HCEC 1CT (cell line): ENCODE results near the gene NACC1.

ENCODE experiments used
- DNase-seq: peaks from one replicate; pipeline ENCODE4 v3.0.0-alpha.2; 2017

NACC1 gene

DNA sequence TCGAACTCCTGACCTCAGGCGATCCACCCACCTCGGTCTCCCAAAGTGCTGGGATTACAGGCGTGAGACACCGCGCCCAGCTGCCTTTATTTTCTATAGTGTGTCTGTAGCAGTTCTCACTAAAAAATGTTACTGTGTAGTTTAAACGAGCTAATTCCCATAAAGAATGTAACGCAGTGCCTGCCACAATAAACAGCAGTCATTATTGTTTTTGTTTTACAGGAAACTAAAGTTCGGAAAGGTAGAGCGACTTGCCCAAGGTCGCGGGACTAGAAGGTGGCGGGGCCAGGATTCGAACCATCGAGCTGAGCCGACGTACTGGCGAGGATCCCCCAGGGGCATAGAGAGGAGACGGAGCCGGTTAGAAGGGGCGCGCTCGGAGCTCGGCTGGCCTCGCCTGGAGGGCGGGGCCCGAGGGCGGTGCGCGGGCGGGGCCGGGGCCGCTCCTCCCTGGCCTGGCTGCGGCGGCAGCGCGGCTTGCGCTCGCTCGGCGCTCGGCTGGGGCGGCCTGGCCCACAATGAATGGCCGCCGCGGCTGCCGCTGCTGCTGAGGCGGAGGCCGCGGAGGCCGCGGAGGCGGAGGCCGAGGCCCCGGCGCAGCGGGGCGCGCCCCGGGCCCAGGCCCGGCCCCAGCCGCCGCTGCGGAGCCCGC lies at the start of gene NACC1:
NACC1 (plus strand) TSS at position 493 of the 652 bp plus-strand sequence. CDS start 16,944 bp downstream, outside the sequence.
- DNase-seq = peak; percentile 94

- no peak for DNase-seq
Observed at GRCh38 chr19:13069415-13070359, 48.4 kb upstream of the NACC1 start.

- DNase-seq = no peak
Observed at GRCh38 chr19:13070425-13071140, 47.5 kb upstream of the NACC1 start.

GRCh38 chr19:13071444-13072187 lies 46.4 kb upstream of the NACC1 start:
- no peak for DNase-seq

- DNase-seq = no peak
Observed at GRCh38 chr19:13072188-13072908, 45.7 kb upstream of the NACC1 start.

GRCh38 chr19:13073263-13073662 lies 44.8 kb upstream of the NACC1 start:
- DNase-seq = no peak

GRCh38 chr19:13074378-13074777 lies 43.7 kb upstream of the NACC1 start:
- no peak for DNase-seq

GRCh38 chr19:13076320-13076719 lies 41.7 kb upstream of the NACC1 start:
- DNase-seq = no peak

DNA sequence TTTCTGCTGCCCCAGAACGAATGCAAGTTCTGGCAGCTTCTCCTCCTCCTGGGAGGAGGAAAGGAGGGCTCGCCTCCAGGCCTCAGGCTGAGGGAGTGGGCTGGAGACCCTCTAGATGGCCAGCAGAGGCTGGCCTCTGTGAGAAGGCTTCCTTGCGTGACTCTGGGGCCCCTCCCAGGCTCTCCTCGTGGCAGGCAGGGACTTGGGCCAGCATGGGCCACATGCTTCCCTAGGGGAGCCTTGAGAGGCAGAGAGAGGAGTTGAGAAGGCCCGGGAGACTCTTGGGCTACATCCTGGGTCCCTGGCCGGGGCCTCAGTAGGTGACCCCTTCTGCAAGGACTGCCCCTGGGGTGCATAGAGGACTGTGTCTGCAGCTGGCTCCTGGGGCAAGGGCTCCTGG lies 41.3 kb upstream of the NACC1 start:
- no peak for DNase-seq

- no peak for DNase-seq
Observed at GRCh38 chr19:13077240-13077639, 40.8 kb upstream of the NACC1 start.

DNA sequence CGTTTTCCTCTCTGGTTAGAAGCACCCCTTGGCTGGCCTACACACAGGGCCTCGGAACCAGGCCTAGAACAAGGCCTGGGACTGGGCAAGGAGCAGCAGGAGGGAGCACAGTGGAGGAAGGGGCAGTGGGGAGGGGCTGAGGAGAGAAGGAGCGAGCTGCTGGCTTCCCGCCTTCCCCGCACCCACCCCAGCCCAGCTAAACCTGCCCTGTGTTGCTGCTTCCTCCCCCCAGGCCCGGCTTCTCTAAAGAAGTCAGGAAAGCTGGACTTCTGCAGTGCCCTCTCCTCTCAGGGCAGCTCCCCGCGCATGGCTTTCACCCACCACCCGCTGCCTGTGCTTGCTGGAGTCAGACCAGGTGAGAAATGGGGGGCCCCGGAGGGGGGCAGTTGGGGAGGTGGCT lies 39.7 kb upstream of the NACC1 start:
- DNase-seq = peak; percentile 18

GRCh38 chr19:13078897-13079541 lies 39.0 kb upstream of the NACC1 start:
- DNase-seq = no peak

GRCh38 chr19:13079542-13079986 lies 38.5 kb upstream of the NACC1 start:
- DNase-seq = no peak

GRCh38 chr19:13082192-13083007 lies 35.7 kb upstream of the NACC1 start:
- peak; percentile 9 for DNase-seq

GRCh38 chr19:13083008-13083404 lies 35.1 kb upstream of the NACC1 start:
- no peak for DNase-seq

GRCh38 chr19:13083627-13084026 lies 34.4 kb upstream of the NACC1 start:
- DNase-seq = no peak

DNA sequence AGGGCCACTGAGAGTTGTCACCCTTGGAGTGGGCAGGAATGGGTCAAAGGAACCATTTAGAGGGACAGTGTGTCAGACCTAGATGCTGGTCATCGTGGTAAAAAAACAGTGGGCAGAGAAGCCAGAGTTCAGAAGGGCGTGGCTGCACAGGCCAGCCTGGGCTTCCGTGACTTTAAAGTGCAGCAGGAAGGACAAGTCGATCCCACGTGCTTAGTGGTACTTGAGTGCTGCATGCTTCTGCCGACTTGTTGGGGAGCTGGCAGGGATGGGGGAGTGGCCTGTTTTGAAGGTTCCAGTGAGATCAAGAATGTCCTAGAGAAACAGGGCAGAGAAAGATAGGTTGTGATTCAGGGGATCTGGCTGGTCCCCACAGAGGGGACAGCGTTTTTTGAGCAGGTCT lies 32.4 kb upstream of the NACC1 start:
- DNase-seq = no peak

- no peak for DNase-seq
Observed at GRCh38 chr19:13086341-13086740, 31.7 kb upstream of the NACC1 start.

- DNase-seq = no peak
Observed at GRCh38 chr19:13087295-13087694, 30.8 kb upstream of the NACC1 start.

GRCh38 chr19:13087795-13088537 lies 30.1 kb upstream of the NACC1 start:
- DNase-seq = no peak
